GM23338 (cell line): ENCODE measurements around the gene CACNB2. TPM values are rescaled to one million over a fixed set of nuclear protein-coding genes. Genes with fewer than 3 reads are reported as not detected.

ENCODE experiments used
- ATAC-seq: fragments of 200-7000 bp; cut with Tn5 transposase; 3 replicates; pipeline ENCODE4 v1.9.1; 2020
- DNase-seq: peaks from one replicate; pipeline ENCODE4 v3.0.0-alpha.2; 2015; ENCODE audit warnings: low spot score
- H2AFZ ChIP-seq: fragments of 200-600 bp; sonication (generic); 2 replicates; pipeline ENCODE4 v1.8.0; 2016; ENCODE audit warnings: antibody characterized with exemption, mild to moderate bottlenecking, moderate library complexity
- H3F3A ChIP-seq: fragments of 200-600 bp; sonication (generic); replicated peaks from 2 replicates; pipeline ENCODE4 v1.8.0; 2017; ENCODE audit warnings: antibody characterized with exemption, mixed run types, low read depth
- H3K27ac ChIP-seq: fragments of 200-600 bp; sonication (generic); 2 replicates; pipeline ENCODE4 v1.6.1; 2016; ENCODE audit warnings: low read depth
- H3K27me3 ChIP-seq: fragments of 200-600 bp; sonication (generic); 2 replicates; pipeline ENCODE4 v1.8.0; 2016; ENCODE audit warnings: mild to moderate bottlenecking, mixed run types, moderate library complexity; ENCODE audit not compliant: insufficient read depth
- H3K36me3 ChIP-seq: fragments of 200-600 bp; sonication (generic); 2 replicates; pipeline ENCODE4 v1.8.0; 2016; ENCODE audit warnings: mild to moderate bottlenecking; ENCODE audit not compliant: insufficient read depth
- H3K4me1 ChIP-seq: fragments of 200-600 bp; sonication (generic); 2 replicates; pipeline ENCODE4 v1.8.0; 2016; ENCODE audit warnings: mild to moderate bottlenecking, moderate library complexity; ENCODE audit not compliant: insufficient read depth
- H3K4me2 ChIP-seq: fragments of 200-600 bp; sonication (generic); 2 replicates; pipeline ENCODE4 v1.7.1; 2017; ENCODE audit warnings: mixed run types
- H3K4me3 ChIP-seq: fragments of 200-600 bp; sonication (generic); 2 replicates; pipeline ENCODE4 v1.6.1; 2016; ENCODE audit warnings: mixed run types
- H3K79me2 ChIP-seq: fragments of 200-600 bp; sonication (generic); replicated peaks from 2 replicates; pipeline ENCODE4 v1.8.0; 2017; ENCODE audit warnings: mild to moderate bottlenecking; ENCODE audit not compliant: insufficient read depth
- H3K9me2 ChIP-seq: fragments of 200-600 bp; sonication (generic); 2 replicates; pipeline ENCODE4 v1.8.0; 2017; ENCODE audit not compliant: insufficient read depth
- H4K20me1 ChIP-seq: fragments of 200-600 bp; sonication (generic); replicated peaks from 2 replicates; pipeline ENCODE4 v1.8.0; 2017; ENCODE audit warnings: mild to moderate bottlenecking; ENCODE audit not compliant: insufficient read depth
- H3K27ac Mint-ChIP-seq: 2 replicates; pipeline ENCODE4 v1.8.0; 2020; ENCODE audit warnings: inconsistent platforms, mild to moderate bottlenecking, moderate library complexity, mixed read lengths
- H3K27me3 Mint-ChIP-seq: 3 replicates; pipeline ENCODE4 v1.8.0; 2022; ENCODE audit warnings: low read depth, mild to moderate bottlenecking, moderate library complexity, mixed read lengths, inconsistent platforms; ENCODE audit not compliant: insufficient read depth, poor library complexity
- H3K36me3 Mint-ChIP-seq: 3 replicates; pipeline ENCODE4 v1.8.0; 2021; ENCODE audit warnings: low read depth, mild to moderate bottlenecking, inconsistent platforms, moderate library complexity, mixed read lengths
- H3K4me1 Mint-ChIP-seq: 3 replicates; pipeline ENCODE4 v1.8.0; 2020; ENCODE audit warnings: mild to moderate bottlenecking, inconsistent platforms, mixed read lengths
- H3K4me3 Mint-ChIP-seq: 3 replicates; pipeline ENCODE4 v1.8.0; 2021; ENCODE audit warnings: moderate library complexity, mild to moderate bottlenecking, inconsistent platforms, mixed read lengths
- H3K9me3 Mint-ChIP-seq: 3 replicates; pipeline ENCODE4 v1.8.0; 2020; ENCODE audit warnings: moderate library complexity, mild to moderate bottlenecking, inconsistent platforms, mixed read lengths
- CREB1 ChIP-seq: fragments of 250-450 bp; sonication (Bioruptor Pico); IDR thresholded peaks from 2 replicates; pipeline ENCODE4 v1.5.0; 2020; ENCODE audit warnings: low read depth, mild to moderate bottlenecking, moderate library complexity
- ETS1 ChIP-seq: IDR thresholded peaks from 2 replicates; pipeline ENCODE4 v1.6.1; 2016; ENCODE audit warnings: antibody characterized with exemption
- NANOG ChIP-seq: IDR thresholded peaks from 2 replicates; pipeline ENCODE4 v1.6.1; 2016; ENCODE audit warnings: antibody characterized with exemption, borderline replicate concordance
- POLR2AphosphoS5 ChIP-seq: IDR thresholded peaks from 2 replicates; pipeline ENCODE4 v1.6.1; 2016; ENCODE audit warnings: antibody characterized with exemption, low read depth
- STAT1 ChIP-seq: IDR thresholded peaks from one replicate; pipeline ENCODE4 v1.6.1; 2016; ENCODE audit warnings: antibody characterized with exemption; ENCODE audit not compliant: unreplicated experiment
- ZNF114 ChIP-seq: fragments of 250-450 bp; sonication (Bioruptor Pico); IDR thresholded peaks from 2 replicates; pipeline ENCODE4 v1.5.0; 2020; ENCODE audit warnings: mild to moderate bottlenecking, moderate library complexity
- ZNF462 ChIP-seq: fragments of 250-450 bp; sonication (Bioruptor Pico); IDR thresholded peaks from 2 replicates; pipeline ENCODE4 v1.5.0; 2020; ENCODE audit warnings: mild to moderate bottlenecking, moderate library complexity
- polyA plus RNA-seq: library from polyadenylated mRNA; unstranded; fragments of >200 nt; fragmentation: Nextera tagmentation; extraction: Ambion mirVana; gene quantifications from 2 replicates; pipeline ENCODE4 v1.2.1, GENCODE V29; 2016
- total RNA-seq: library from RNA; depleted of rRNA; stranded (reverse); fragments of >200 nt; shearing (Covaris generic); gene quantifications from 2 replicates; pipeline ENCODE4 v1.2.3, GENCODE V29; 2014
- TF ChIP-seq, protein P1 (sequence below), 2 experiments: fragments of 200-600 bp in 1 of 2; sonication (generic) in 1 of 2; conservative IDR thresholded peaks; 2 replicates each; pipeline versions ENCODE4 v1.5.1 to v1.6.1; 2016 to 2017; ENCODE audit warnings: antibody characterized with exemption in 2 of 2, low read depth in 2 of 2, mild to moderate bottlenecking in 2 of 2, moderate library complexity in 1 of 2

The CACNB2 gene
- total and polyA plus RNA-seq, 2 experiments from 2014 or later = 5.0 to 5.9 TPM

DNA sequence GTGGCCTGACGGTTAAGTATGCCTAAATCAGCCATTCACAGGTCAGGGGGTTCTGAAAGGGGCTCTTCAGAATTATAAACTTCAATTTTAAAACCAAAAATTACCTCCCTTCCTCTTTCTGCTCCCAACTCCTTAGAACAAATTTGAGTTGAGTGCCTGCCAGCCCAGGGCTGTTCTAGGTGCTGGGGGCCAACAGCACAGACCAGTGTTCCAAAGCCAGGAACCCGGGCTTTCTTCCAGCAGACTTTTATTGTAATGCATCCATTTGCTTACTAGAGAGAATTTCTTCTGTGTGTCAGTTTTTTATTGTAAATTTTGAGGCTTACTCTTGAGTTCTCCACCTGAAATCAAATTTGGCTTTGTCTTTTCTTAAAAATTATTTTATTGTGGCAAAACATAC lies 238.5 kb downstream of the CACNB2 start:
- no peaks in the 10 kb centered on the region for H3K79me2 ChIP-seq
- H3K9me2 ChIP-seq = no peaks in the 10 kb centered on the region; the same call in 1 of the 2 replicates
- no peaks in the 10 kb centered on the region for H3K4me1 Mint-ChIP-seq
- H3K27ac Mint-ChIP-seq = no peak overlapping the region
- no peak overlapping the region for H3K4me3 Mint-ChIP-seq
- no peak overlapping the region for H3K4me2 ChIP-seq
- peaks cover 8% of the 10 kb centered on the region for H3K27me3 Mint-ChIP-seq
- H3K36me3 ChIP-seq = 0 out of 2 replicates have a peak, but pooled peaks cover 5% of the 10 kb centered on the region
- H3K9me3 Mint-ChIP-seq = peaks cover 12% of the 10 kb centered on the region; the same call in 2 of the 3 replicates
- no peak for TF ChIP-seq STAT1
- no peak for TF ChIP-seq CREB1
- TF ChIP-seq POLR2AphosphoS5 = no peak
- TF ChIP-seq NANOG = no peak
- TF ChIP-seq, protein P1, sequence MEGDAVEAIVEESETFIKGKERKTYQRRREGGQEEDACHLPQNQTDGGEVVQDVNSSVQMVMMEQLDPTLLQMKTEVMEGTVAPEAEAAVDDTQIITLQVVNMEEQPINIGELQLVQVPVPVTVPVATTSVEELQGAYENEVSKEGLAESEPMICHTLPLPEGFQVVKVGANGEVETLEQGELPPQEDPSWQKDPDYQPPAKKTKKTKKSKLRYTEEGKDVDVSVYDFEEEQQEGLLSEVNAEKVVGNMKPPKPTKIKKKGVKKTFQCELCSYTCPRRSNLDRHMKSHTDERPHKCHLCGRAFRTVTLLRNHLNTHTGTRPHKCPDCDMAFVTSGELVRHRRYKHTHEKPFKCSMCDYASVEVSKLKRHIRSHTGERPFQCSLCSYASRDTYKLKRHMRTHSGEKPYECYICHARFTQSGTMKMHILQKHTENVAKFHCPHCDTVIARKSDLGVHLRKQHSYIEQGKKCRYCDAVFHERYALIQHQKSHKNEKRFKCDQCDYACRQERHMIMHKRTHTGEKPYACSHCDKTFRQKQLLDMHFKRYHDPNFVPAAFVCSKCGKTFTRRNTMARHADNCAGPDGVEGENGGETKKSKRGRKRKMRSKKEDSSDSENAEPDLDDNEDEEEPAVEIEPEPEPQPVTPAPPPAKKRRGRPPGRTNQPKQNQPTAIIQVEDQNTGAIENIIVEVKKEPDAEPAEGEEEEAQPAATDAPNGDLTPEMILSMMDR (conservative IDR thresholded peaks at IDR 0.05; ENCODE audit: low read depth in 2 of 2) = no peak
- no peak for TF ChIP-seq ZNF114 (CRISPR knock-in tag)
- TF ChIP-seq ETS1 = no peak
- no peak for TF ChIP-seq ZNF462 (CRISPR knock-in tag)
- no peaks in the 10 kb centered on the region for H4K20me1 ChIP-seq
- ATAC-seq (no peak), DNase-seq (no peak)
- H3K4me3 ChIP-seq = no peak overlapping the region
- peaks cover 8% of the 10 kb centered on the region; the same call in 2 of the 3 replicates for H3K36me3 Mint-ChIP-seq
- no peaks in the 10 kb centered on the region for H3K27me3 ChIP-seq
- H3F3A ChIP-seq = no peaks in the 10 kb centered on the region
- H2AFZ ChIP-seq = no peak overlapping the region
- no peak overlapping the region for H3K27ac ChIP-seq
- H3K4me1 ChIP-seq = no peaks in the 10 kb centered on the region
